GM21825 (cell line): ENCODE data around the gene ITPR2.
A peak's percentile ranks its signal among the peaks of the same experiment; 100 is the strongest.
"Not testable (repeated sequence)": the region's sequence is repeated elsewhere in the genome, so short reads cannot be mapped to it uniquely, and the experiment has no call there.

Source experiments
- ATAC-seq: cut with Tn5 transposase; IDR thresholded peaks from one replicate; pipeline ENCODE4 v1.9.1; 2021; ENCODE audit warnings: mild to moderate bottlenecking, moderate library complexity; ENCODE audit not compliant: unreplicated experiment

Gene ITPR2

DNA sequence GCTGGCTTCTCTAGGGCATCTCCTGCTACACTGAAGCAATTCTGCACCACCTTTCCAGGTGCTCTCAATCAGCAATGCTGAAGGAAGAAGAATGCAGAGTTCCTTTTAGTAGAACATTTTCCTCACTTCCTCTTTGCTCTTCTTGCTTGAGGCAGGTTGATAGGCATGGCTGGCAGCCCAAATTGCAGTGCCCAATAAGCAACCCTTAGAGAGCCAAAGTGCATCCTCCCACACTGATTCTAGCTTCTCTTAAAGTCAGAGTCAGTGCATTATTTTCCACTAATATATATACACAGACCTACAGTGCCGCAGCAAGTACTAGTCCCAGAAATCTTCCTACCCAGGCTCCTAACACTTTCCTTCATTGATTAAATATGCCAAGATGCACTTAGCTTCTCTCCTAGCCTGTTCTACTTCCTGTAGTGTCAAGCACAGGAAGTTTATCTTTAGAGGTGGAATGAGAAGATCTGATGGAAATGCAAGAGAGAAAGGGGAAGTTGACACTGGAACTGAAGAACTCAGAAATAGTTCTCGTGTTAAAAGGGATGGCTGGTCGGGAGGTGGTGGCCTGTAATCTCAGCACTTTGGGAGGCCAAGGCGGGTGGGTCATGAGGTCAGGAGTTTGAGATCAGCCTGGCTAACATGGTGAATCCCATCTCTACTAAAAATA, 504.9 kb downstream of the ITPR2 start:
- ATAC-seq = no peak

DNA sequence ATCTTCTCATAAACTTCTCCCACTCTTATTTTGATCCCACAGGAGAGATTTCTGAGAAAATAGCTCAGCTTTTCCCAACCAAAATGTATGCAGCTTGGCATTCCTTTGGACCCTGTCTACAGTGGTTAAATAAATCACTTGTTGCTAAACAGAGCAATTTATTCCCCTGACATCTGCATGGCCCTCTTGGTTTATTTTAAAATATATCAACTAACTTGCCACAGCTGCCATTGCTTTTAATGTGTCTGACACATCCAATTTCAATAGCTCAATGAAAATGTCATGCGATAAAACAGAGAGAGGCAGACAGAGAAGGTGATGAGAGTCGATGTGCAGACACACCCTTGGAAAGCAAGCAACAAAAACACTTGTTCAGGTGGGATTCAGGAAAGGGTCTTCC, 509.3 kb downstream of the ITPR2 start:
- ATAC-seq = no peak

DNA sequence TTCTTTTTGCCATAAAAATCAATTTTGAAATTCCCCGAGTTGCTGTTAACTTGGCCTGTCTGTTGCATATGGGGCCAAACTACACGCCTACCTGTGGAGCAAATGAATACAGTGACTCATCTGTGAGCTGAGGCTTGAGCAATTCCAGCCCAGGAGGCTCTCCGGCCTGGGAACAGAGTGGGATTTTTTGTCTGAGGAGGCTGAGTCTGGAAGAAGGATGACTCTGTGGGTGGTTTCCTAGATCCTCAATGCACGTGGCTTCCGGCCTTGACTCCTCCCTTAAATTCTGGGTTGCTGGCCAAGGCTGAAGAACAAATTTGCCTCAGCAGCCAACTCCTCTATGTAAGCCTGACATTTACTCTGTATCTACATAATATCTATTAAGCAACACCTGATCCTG, 513.5 kb downstream of the ITPR2 start:
- ATAC-seq = no peak

DNA sequence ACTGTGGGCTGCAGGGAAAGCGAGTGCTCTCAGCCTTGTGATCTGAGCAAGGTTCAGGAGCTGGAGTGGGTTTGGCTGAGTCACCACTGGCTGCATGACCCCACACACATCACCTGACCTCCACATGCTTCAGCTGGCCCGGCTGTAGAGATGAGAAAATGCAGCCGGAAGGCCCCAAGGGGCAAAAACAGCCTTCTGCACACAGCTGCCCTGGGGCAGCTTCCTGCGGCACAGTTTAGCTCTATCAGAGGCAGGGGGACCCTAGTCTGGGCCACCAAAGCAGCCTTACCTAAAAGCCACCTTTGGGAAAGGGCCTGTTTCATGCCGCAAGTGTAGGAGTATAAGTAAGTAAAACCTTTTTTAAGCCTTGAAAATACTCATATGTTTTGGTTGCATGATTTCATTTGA, 514.3 kb downstream of the ITPR2 start:
- peak; percentile 94 for ATAC-seq

DNA sequence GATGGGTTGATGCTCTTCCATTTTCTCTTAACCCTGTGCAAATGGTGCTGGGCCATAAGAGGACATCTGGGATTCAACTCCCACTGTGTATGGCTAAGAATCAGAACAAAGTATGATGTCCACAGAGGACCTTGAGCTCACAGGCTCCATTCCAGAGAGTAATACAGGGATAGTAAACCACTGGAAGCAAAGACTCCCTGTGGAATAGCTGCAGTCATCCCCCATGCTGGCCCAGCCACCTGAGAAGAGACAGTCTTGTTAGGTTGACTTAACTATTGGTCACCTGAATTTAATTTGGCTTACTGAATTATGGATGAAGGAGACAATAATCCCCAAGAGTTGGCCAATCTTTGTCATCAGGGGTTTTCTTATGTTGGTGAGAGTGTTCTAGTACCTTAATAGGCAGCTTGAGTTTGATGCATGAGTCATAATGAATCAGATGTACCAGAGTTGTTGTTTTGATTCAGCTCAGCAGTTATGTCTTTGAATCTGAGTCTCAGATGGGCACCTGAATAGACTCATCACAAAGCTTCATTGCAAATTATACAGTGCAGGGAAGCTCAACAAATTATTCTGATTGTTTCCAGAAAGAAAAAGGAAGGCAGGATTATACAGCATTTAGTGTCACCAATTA, 514.9 kb downstream of the ITPR2 start:
- ATAC-seq = peak; percentile 41

DNA sequence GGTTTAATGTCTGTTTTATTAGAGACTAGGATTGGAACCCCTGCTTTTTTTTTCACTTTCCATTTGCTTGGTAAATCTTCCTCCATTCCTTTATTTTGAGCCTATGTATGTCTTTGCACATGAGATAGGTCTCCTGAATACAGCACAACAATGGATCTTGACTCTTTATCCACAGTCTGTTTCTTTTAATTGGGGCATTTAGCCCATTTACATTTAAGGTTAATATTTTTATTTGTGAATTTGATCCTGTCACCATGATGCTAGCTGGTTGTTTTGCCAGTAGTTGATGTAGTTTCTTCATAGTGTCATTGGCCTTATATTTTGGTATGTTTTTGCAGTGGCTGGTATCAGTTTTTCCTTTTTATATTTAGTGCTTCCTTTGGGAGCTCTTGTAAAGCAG, 518.9 kb downstream of the ITPR2 start:
- ATAC-seq = not testable (repeated sequence)

DNA sequence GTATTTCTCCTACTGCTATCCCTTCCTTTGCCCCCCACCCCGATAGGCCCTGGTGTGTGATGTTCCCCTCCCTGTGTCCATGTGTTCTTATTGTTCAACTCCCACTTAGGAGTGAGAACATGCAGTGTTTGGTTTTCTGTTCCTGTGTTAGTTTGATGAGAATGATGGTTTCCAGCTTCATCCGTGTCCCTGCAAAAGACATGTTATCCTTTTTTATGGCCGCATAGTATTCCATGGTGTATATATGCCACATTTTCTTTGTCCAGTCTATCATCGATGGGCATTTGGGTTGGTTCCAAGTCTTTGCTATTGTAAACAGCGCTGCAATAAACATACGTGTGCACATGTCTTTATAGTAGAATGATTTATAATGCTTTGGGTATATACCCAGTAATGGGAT, 522.5 kb downstream of the ITPR2 start:
- ATAC-seq = not testable (repeated sequence)

DNA sequence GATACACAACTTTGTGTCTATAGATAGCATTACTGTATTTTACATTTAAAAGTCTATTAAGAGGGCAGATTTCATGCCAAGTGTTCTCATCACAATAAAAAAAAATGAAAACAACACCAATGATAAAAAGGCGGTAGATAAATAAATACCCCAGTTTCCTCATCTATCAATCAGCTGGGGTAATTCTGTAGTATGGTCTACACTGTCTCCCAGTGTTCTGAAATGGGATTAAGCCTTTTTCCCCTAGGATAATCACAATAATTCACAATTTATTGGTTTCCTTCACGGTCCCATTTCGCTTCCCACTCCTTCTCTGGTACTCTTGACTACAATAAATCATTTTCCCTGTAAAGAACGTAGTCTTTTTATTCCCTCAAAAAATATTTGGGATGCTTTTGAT, 523.4 kb downstream of the ITPR2 start:
- no peak for ATAC-seq

DNA sequence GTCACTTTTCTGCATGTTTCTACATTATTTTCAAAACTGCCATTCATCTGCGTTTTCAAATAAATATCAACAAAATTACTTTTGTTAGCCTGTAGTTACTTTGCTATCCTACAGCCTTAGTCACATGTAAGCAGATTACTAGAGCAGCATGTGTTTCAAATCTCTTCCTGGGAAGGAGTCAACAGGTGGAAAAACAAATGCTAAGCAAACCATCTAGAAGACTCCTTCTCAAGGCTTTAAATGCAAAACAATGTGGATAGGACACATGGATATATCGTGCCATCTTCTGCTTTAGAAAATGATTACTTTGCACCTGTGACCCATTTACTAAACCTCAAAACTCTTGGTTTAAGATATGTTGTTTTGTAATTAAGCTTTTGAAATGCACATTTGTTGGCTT, 528.7 kb downstream of the ITPR2 start:
- ATAC-seq = no peak

DNA sequence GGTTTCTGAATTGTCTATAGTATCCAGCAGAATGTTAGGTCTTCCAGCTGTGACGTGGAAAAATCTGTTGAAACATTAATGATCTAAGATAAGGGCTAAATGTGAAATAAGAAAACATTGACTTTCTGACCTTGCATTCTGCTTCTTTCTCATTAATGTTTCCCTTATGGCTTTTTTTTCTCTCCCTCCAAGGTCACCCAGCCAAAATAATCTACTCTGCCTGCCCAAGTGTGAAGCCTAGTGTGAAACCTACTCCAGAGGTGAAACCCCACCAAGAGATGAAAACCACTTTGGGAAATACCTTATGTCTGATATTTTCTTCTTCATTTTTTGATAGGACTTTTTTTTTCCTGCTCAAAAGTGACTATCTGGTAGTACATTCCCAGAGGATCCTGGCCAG, 529.6 kb downstream of the ITPR2 start:
- ATAC-seq = no peak

DNA sequence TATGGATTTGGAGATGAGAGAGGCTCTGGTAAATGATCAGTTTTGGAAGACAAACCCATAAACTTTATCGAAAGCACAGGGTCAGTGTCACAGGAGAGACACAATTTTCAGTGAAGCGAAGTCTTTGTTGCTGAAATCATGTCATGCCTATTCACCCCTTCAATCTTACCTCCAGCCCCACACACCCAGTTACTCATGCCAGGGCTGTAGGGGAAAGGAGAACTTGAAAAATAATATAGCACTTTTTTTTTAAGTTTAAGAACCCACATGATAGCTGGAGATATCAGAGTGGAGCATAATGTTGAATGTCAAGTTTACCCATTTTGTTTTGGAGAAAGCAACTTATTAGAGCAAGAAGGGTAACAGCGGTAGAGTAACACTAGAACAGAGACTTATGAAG, 530.2 kb downstream of the ITPR2 start:
- ATAC-seq = no peak

DNA sequence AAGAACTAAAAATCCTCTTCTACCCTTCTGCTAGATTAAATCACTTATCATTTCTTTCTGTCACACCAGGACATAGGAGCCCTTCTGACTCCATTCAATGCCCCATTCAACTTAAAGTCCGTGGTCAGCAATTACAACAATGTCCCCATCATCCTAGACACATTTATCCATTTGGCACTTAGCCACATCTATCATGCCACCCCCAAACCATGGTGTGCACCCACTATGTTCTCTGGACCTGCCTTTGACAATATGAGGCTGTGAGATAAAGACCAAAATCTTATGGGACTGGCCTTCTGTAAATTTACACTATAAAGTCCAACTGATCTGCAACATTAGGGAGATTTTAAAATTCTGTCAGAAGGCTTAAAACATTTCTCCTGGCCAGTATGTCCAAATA, 533.2 kb downstream of the ITPR2 start:
- no peak for ATAC-seq

DNA sequence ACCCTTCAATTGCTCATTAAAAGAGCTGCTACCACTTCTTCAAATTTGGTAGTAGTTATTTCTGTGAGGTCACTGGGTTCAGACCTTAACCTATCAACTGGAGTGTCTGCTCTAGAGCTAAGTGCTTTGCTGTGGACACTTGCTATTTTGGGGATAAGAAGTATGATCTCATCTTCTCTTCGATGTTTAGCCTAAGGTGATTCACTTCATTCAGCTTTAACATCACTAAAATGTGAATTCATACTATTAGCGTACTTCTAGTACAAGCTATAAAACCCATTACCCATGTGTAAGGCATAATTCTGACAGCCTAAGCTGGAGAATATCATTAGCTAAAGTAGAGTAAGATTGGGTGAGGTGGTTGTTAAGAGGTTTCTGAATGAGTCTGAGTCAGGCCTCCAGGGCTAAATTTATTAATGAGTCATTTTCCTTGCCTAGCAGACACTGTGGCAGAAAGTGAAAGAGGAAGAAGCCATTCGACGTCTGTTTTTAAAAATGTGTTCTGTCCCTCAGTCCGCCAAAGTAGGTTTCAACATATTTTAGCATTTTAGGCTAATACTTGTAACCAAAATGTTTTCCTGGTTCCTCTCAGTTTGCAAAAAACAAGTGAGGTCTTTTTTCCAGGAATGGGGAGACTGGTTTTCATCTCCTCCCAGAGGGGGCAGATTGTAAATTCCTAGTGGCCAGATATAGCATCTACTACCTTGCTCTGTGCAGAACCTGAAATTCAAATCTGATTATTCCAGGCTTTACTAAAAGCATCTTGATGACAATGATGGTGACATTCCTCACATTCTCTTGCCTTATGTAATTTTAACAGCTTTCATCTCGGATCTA, 534.0 kb downstream of the ITPR2 start:
- ATAC-seq = peak; percentile 98

DNA sequence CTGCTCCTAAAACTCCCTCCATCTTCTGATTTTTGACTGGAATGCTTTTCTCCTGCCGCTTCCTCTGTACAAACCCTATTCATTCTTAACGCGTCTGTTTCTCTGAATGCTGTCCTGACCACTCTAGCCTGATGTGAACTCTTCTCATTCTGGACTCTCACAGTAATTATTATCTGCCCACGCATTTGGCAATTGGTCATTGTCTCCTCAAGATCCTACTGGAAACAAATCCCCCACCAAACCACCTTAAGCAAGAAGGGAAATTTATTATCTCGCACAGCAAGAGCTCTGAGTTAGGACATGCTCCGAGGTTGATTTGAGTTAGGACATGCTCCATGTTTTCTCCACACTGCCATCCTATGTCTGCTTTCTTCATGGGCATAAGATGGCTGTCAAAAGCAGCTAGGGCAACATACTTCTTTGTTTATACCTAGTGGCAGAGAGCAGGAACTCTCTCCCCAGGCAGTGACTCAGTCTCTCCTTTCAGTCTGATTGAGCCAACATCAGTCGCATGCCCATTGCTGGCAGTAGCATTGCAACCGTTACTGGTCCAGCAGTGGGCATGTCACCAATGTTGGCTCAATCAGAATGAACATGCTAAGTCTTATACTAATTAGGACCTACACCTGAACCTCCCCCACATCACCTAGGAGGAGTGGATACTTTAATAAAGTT, 535.5 kb downstream of the ITPR2 start:
- no peak for ATAC-seq

DNA sequence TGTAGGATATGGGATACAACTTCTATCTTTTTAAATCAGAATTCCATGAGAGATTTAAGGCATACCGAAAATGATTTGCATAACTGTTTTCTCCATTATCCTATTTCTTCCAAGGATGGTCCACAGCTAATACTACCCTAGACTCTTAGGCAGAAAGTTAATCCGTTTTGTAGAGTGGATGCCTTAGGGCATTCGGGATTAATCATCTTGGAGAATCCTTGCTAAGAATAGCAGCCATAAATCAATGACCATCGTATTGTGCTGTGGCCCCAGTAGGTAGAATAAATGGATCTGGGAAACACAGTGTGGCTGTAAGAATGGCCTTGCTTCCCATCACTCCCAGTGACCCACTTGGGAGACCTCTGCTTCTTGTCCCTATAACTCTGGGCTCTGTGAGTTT, 538.0 kb downstream of the ITPR2 start:
- no peak for ATAC-seq

DNA sequence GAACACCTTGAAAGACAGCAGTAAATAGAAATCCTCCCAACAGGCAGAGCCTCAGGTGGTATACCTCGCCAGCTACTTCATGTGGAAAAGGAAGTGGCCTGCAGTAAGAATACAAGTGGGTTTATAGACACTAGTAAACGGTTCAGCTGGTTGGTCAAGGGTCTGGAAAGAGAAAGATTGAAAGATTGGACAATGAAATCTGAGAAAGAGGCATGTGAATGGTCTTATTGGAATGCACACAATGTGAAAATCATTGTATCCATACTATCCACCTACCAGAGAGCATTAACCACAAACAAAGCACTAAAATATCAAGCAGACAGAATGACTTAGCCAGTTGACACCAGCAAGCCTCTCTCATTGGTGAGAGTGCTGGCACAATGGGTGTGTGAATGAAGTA, 539.4 kb downstream of the ITPR2 start:
- ATAC-seq = no peak

DNA sequence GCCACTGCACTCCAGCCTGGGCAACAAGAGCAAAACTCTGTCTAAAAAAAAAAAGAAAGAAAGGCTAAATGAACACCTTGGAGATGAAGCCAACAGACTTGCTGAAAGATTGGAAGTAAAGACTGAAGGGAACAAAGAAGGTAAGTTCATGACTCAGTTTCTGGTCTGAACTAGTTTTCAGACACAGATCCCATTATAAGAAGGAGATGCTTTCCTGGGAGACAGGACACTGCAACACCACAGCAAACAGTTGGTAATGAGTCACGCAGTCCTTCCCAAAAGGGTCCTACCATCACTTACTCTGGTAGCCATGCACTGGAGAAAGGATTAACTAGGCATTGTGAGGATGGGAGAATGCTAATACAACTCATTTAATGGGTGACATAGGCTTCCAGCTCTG, 540.4 kb downstream of the ITPR2 start:
- ATAC-seq = no peak

DNA sequence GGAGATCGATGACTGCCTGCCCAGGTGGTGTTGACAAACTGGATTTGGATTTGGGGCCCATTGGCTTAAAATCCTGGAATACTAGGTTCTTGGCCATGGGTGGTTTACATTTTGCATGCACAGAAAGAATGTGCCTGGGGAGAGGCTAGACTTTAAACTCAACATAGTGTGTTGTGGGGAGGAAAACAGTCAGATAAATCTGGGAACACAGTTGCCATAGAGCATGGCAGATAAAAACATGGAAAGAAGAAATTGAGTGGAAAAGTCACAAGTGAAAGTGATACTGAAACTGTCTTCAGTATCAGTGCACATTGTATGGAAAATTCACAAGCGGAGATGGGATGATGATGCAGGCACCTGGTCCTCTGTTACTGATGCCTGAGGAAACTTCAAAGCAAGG, 542.4 kb downstream of the ITPR2 start:
- ATAC-seq = no peak

DNA sequence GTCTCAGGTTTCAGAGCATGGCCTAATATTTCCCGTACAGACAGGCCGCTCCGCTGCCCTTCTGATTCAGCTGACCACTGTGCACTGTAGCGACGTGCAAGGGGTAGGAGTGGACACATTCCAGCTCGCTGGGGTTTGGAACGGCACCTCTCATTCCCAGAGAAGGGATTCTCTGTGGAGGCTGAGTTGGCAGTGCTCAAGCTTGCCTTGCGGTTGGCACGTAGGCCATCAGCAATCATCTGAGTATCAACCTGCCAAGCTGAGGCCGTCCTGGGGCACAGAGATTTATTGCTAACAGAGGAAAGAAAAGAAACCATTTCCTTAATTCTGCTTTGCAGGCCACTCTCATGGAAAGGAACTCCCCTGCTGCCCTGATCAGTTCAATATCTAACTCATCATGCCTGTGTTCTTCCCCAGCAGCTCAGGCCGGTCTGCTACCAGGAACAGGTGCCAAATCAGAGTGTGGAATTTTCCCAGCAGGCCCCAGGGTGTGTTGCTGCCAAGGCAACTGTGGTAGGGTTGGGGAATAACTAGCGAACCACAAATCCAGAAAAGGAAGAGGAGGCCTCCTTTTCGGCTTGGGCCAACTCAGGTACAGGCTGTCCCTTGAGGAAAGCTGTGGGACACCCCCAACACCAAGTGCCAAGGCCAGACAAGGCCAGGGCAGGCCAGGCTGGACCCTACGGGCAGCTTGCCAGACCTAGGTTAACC, 545.2 kb downstream of the ITPR2 start:
- no peak for ATAC-seq
